GM12872 (cell line): ENCODE results near the gene GGPS1.

Experiments used
- CTCF ChIP-seq: IDR thresholded peaks from 3 replicates; pipeline ENCODE4 v1.5.1; 2011; ENCODE audit warnings: low read depth, mild to moderate bottlenecking, low read length, moderate library complexity; ENCODE audit not compliant: insufficient read depth

The GGPS1 gene

GRCh38 chr1:235313262-235313661 is 15.1 kb upstream of the GGPS1 start:
- no peak for TF ChIP-seq CTCF

- TF ChIP-seq CTCF = no peak
Observed at GRCh38 chr1:235313931-235314678, 14.3 kb upstream of the GGPS1 start.

GRCh38 chr1:235315173-235315572 is 13.2 kb upstream of the GGPS1 start:
- no peak for TF ChIP-seq CTCF

GRCh38 chr1:235315735-235316134 is 12.6 kb upstream of the GGPS1 start:
- peak; percentile 27; the same call in 2 of the 3 replicates for TF ChIP-seq CTCF

GRCh38 chr1:235317168-235317567 is 11.2 kb upstream of the GGPS1 start:
- no peak for TF ChIP-seq CTCF

GRCh38 chr1:235319255-235319654 is 9.1 kb upstream of the GGPS1 start:
- TF ChIP-seq CTCF = no peak

- no peak for TF ChIP-seq CTCF
Observed at GRCh38 chr1:235320521-235321179, 7.7 kb upstream of the GGPS1 start.
